Kidney (tissue), 14 donors: ENCODE measurements around the gene TNS4. TPM values are rescaled to one million over a fixed set of nuclear protein-coding genes. Genes with fewer than 3 reads are reported as not detected.

Experiments used
- DNase-seq, 5 donors: peaks; one replicate each; pipeline ENCODE4 v3.0.0-alpha.2; 2013 to 2020
- FAIRE-seq: peaks from 2 replicates; lab custom pipeline; 2012; peaks lifted over from hg19 to GRCh38; lab: Jason Lieb, UNC
- H3K27ac ChIP-seq, 2 donors: one replicate each; pipeline ENCODE4 v1.7.0; 2013; ENCODE audit warnings: low read depth in 2 of 2, low read length in 2 of 2, inconsistent platforms in 1 of 2
- H3K27me3 ChIP-seq: one replicate; pipeline ENCODE4 v1.7.1; 2013; ENCODE audit warnings: low read length, inconsistent platforms; ENCODE audit not compliant: control insufficient read depth, insufficient read depth
- H3K36me3 ChIP-seq, 3 donors: one replicate each; pipeline versions ENCODE4 v1.7.0 to v1.7.1; 2013; ENCODE audit warnings: low read length in 3 of 3, control low read depth in 1 of 3, inconsistent platforms in 1 of 3; ENCODE audit not compliant: insufficient read depth in 3 of 3, control insufficient read depth in 2 of 3
- H3K4me1 ChIP-seq, 3 donors: one replicate each; pipeline versions ENCODE4 v1.7.0 to v1.7.1; 2013; ENCODE audit warnings: low read length in 3 of 3, inconsistent platforms in 1 of 3, low read depth in 1 of 3; ENCODE audit not compliant: control insufficient read depth in 2 of 3, insufficient read depth in 2 of 3
- H3K4me3 ChIP-seq, 3 donors: one replicate each; pipeline versions ENCODE4 v1.7.0 to v1.8.1; 2013; ENCODE audit warnings: low read length in 3 of 3, control low read depth in 1 of 3, inconsistent platforms in 1 of 3
- H3K9ac ChIP-seq, 3 donors: one replicate each; pipeline versions ENCODE4 v1.7.0 to v1.7.1; 2013; ENCODE audit warnings: low read length in 3 of 3, control low read depth in 1 of 3, inconsistent platforms in 1 of 3
- H3K9me3 ChIP-seq, 3 donors: one replicate each; pipeline versions ENCODE4 v1.7.0 to v1.7.1; 2013; ENCODE audit warnings: low read length in 3 of 3, control low read depth in 1 of 3, inconsistent platforms in 1 of 3; ENCODE audit not compliant: control insufficient read depth in 2 of 3, insufficient read depth in 1 of 3
- CTCF ChIP-seq: IDR thresholded peaks from 3 replicates; pipeline ENCODE4 v1.5.1; 2012; ENCODE audit warnings: mild to moderate bottlenecking, moderate library complexity, borderline replicate concordance; ENCODE audit not compliant: insufficient read depth; ENCODE audit errors: extremely low read depth
- intact Hi-C: fragments of 100-400 bp; cut with DNase I; formaldehyde crosslinking; loops from one replicate; pipeline ENCODE4 v1.11.1; 2022
- polyA plus RNA-seq: library from polyadenylated mRNA; stranded (reverse); fragments of 350-450 nt; fragmentation: Illumina TruSeq; extraction: RNeasy Lipid Tissue Mini Kit (QIAGEN cat#74804); gene quantifications from one replicate; pipeline ENCODE4 v1.2.3, GENCODE V29; 2014; ENCODE audit warnings: low read depth, low replicate concordance; ENCODE audit not compliant: insufficient read depth
- total RNA-seq: library from RNA; stranded (reverse); fragmentation: NEBNext Ultra II Directional; extraction: Animal tissue kit (Norgen Biotek cat#: 25700); gene quantifications from one replicate; pipeline ENCODE4 v1.2.1, GENCODE V29; 2021
- donor health status: control.
- donor health status: control.
- donor health status: control.
- donor health status: control.
- donor health status: control.
- donor health status: DM: yes; HTN: yes; CAD: no.
- donor health status: Normal renal cell carcinoma (clear cell type).

Gene TNS4
- total and polyA plus RNA-seq, 2 donors from 2014 or later, result 0.31 to 2.2 TPM

GRCh38 chr17:40522250-40522960 lies 21.0 kb upstream of the TNS4 start:
- no peak for DNase-seq
- Histone ChIP-seq H3K9ac (no peak overlapping the region), H3K27ac (no peak overlapping the region), H3K27me3 (no peaks in the 10 kb centered on the region), H3K36me3 (no peaks in the 10 kb centered on the region), H3K4me3 (no peak overlapping the region), H3K4me1 (no peaks in the 10 kb centered on the region), H3K9me3 (no peaks in the 10 kb centered on the region)
- no peak for FAIRE-seq
- intact Hi-C loops, result no loop called here
- TF ChIP-seq CTCF, result no peak

- no peak overlapping the region for H3K27ac ChIP-seq
- no peak overlapping the region for H3K9ac ChIP-seq
- no peak overlapping the region for H3K4me3 ChIP-seq
- DNase-seq, result no peak
- intact Hi-C loops, result no loop called here
- H3K36me3 ChIP-seq, result no peaks in the 10 kb centered on the region
- no peak for FAIRE-seq
- H3K9me3 ChIP-seq, result no peaks in the 10 kb centered on the region
- H3K27me3 ChIP-seq, result no peaks in the 10 kb centered on the region
- no peaks in the 10 kb centered on the region for H3K4me1 ChIP-seq
- TF ChIP-seq CTCF, result no peak
Measured at GRCh38 chr17:40520991-40521453, 19.6 kb upstream of the TNS4 start.

GRCh38 chr17:40519089-40519775 lies 17.8 kb upstream of the TNS4 start:
- no peak for TF ChIP-seq CTCF
- H3K27me3 ChIP-seq, result no peaks in the 10 kb centered on the region
- H3K4me1 ChIP-seq, result no peaks in the 10 kb centered on the region
- no peaks in the 10 kb centered on the region for H3K9me3 ChIP-seq
- no peak overlapping the region for H3K4me3 ChIP-seq
- no peak overlapping the region for H3K9ac ChIP-seq
- H3K36me3 ChIP-seq, result no peaks in the 10 kb centered on the region
- DNase-seq (no peak), FAIRE-seq (no peak)
- H3K27ac ChIP-seq, result no peak overlapping the region
- intact Hi-C loops, result no loop called here
